Islet precursor cell (in vitro differentiated cells): ENCODE results near the gene DUSP2.

Source experiments
- DNase-seq: peaks from one replicate; pipeline ENCODE4 v3.0.0-alpha.2; 2018

The DUSP2 gene

GRCh38 chr2:96129528-96130120 lies 15.6 kb downstream of the DUSP2 start:
- no peak for DNase-seq

DNA sequence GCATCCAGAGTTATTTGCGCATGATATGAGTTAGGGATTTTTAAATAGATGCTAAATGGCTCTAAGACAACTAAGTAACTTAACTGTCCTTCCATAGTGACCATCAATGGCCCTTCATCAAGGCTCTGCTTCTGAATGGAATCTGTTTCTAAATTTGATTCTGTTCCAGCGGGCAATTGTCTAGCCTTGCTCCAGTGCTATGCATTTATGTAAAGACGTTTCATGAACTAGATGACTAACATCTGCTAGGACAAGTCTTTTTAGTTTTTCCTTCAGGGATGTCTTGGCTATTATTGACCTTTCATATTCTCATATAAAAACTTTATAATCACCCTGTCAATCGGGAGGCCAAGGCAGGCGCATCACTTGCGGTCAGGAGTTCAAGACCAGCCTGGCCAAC lies 16.8 kb downstream of the DUSP2 start:
- no peak for DNase-seq

DNA sequence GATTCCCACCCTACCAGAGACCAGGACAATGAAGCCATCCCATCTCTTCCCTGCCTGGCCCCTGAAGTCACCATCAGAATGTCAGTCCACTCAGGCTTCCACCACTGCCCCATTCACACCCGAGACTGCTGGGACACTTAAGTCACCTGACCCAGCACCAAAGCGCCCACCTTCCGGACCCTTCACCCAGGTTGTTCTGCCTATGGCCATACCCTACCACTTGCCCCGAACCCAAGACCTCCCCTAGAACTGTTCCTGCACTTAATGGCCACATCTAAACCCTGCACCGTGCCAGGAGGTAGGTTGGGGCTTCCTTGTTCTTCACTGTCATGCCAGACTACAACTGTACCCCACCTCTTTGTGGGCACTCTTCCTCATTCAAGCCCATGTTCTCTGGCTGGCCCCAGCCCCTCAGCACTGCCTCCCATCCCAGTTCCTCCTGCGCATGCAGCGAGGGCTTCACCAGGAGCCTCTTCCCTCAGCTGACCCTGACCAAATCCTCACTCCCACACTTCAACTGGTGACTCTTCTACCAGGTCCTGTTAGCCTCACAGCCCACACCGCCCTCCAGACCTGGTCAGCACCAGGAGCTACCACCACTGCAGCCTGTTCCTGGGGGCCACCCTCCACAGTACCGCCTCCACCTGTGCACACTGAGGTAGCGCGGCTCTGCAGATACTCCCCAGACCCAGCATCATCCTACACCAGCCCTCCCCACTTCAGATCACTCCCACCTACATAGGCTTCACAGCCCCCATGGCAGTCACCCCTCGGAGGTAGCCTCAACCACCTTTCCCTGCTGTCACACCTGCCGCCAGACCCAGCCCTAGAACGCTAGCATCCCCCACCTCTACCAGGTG lies 20.6 kb downstream of the DUSP2 start:
- DNase-seq, result no peak

- DNase-seq, result no peak
Observed at GRCh38 chr2:96123936-96124335, 21.3 kb downstream of the DUSP2 start.

DNA sequence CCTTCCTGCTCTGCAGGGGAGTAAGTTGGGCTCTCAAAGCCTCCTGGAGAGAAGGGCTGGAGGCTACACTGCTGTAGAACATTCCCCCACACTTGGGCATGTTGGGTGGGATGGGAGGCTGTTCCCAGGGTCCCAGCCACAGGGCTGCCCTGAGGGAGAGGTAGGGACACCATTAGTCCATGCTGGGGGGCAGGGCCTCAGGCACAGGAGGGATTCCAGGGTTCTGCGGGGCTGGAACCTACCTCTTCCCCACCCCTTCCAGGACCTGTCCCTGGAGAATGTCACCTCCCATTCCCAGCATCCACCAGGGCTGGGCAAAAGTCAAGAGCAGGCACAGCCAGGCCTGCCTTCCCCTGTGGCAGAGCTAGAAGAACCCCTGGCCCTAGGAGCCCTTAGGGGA lies 21.9 kb downstream of the DUSP2 start:
- DNase-seq, result no peak

DNA sequence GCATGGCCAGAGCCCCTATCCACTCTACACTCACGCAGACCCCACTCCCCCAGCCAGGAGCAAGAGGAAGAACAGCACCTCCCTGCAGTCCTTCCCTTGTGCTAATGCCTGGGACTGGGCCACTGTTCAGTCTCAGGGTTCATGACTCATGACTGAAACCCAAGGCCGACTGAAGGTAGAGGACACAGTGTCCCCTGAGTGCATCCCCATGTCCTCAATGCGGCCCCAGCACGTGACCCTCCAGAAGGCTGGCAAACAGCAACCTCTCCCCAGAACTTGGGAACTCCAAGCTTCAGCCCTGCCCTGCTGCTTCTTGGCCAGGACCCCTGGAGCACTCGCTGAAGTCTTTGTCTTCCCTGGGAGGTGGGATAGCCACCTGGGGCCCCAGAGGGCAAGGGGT lies 22.8 kb downstream of the DUSP2 start:
- no peak for DNase-seq

DNA sequence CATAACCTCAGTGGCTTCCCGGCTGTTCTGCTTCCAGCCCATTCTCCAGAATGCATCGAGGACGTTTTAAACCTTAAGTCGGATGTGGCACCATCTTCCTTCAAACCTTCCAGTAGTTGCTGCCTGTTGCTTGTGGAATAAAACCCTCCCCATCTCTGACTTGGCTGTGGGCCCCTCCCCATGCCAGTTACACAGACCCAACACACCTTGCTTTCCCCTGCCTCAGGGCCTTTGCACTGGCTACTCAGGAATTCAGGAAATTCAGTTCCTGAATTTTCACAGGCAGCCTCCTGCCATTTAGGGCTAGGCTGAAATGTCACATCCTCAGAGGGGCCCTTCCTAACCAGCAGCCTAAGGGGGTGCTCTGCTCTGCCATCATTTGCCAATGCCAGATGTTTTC lies 23.8 kb downstream of the DUSP2 start:
- DNase-seq, result no peak

- no peak for DNase-seq
Observed at GRCh38 chr2:96120991-96121390, 24.2 kb downstream of the DUSP2 start.

GRCh38 chr2:96120091-96120720 lies 25.0 kb downstream of the DUSP2 start:
- DNase-seq, result no peak

GRCh38 chr2:96119389-96119751 lies 25.9 kb downstream of the DUSP2 start:
- DNase-seq, result no peak

GRCh38 chr2:96118698-96119388 lies 26.4 kb downstream of the DUSP2 start:
- no peak for DNase-seq

- no peak for DNase-seq
Observed at GRCh38 chr2:96117701-96118588, 27.3 kb downstream of the DUSP2 start.

DNA sequence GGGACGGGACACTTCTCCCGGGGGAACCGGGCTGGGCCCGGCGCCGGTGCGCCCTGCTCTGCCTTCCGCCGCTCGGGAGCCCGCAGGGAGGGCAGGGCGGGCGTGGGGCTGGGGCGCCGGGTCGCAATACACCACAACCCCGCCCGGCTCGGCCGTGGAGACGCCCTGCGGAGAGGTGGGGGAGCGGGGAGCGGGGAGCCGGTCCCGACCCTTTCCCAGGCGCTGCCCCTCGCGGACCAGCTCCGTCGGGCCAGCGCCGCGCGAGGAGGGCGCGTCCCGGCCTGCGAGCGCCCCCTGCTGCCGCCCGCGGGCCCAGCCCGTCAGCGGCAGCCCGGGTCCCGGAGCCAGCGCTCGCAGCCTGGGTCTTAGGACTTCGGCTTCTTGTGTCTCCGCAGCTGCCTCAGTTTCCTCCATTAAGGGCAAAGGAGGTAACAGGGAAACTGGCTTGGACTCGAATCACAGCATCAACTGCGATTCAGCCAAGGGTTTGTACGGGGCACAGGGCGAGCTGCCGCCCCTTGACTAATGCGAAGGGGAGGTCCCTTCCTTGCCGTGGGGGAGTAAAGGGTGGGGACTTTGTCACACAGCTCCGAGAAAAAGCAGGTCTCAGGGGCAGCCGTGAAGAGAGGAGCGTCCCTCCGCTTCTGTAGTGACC lies 28.2 kb downstream of the DUSP2 start:
- DNase-seq, result peak; percentile 77

- DNase-seq, result peak; percentile 91
Observed at GRCh38 chr2:96116424-96116878, 28.8 kb downstream of the DUSP2 start, which contains the start of gene ADRA2B. TSS of gene ADRA2B (minus strand) at chr2:96116571. CDS start at chr2:96116149, 422 bp downstream.

- no peak for DNase-seq
Observed at GRCh38 chr2:96115631-96116423, 29.4 kb downstream of the DUSP2 start.

DNA sequence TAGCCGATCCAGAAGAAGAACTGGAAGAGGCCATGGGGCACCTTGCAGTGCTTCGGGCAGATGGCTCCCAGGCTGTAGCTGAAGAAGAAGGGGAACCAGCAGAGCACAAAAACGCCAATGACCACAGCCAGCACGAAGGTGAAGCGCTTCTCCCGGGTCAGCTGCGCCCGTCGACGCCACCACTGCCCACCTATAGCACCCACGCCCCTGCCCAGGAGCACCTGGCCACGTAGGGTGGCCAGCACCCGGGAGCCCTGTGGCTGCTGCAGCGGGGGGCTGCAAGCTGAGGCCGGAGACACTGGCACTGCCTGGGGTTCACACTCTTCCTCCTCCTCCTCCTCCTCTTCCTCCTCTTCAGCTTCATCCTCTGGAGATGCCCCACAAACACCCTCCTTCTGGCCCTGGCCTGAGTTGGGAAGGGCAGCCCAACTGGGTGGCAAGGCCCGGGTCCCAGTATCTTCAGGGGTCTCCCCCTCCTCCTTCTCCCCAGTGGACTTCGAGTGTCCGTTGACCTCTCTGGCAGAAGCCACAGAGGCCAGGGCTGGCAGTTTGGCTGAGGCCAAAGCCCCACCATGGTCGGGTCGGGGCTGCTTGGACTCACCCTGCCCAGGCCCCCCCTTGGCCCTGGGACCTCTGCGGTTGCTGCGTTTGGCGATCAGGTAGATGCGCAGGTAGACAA lies 30.2 kb downstream of the DUSP2 start:
- no peak for DNase-seq

DNA sequence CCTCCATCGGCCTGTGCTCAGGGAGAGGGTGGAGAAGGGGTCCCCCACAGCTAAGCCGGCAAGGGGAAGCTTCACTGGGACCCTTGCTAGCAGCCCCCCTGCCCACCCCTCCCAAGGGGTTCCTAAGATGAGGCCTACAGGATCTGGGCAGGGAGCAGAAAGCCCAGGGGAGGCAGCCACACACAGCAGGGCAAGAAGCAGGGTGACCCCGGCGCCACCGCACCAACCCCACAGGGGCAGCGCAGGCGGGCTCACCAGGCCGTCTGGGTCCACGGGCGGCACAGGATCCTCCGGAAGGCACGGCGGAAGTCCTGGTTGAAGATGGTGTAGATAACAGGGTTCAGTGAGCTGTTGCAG lies 30.7 kb downstream of the DUSP2 start:
- DNase-seq, result no peak

- no peak for DNase-seq
Observed at GRCh38 chr2:96113951-96114350, 31.3 kb downstream of the DUSP2 start.

GRCh38 chr2:96113367-96113677 lies 31.9 kb downstream of the DUSP2 start:
- DNase-seq, result no peak
